IPS-18c (cell line): ENCODE data around the gene TRIM25.

Experiments used
- H3K4me3 ChIP-seq: 2 replicates; pipeline ENCODE4 v1.7.0; 2013; ENCODE audit warnings: low read depth, mild to moderate bottlenecking, low read length, moderate library complexity; ENCODE audit not compliant: insufficient read depth
- H3K9me3 ChIP-seq: one replicate; pipeline ENCODE4 v1.6.1; 2013; ENCODE audit warnings: mild to moderate bottlenecking, low read length, moderate library complexity; ENCODE audit not compliant: control insufficient read depth, insufficient read depth

The TRIM25 gene

GRCh38 chr17:56909742-56910508, 3.9 kb downstream of the TRIM25 start:
- Histone ChIP-seq H3K9me3 (no peaks in the 10 kb centered on the region), H3K4me3 (no peak overlapping the region)

- Histone ChIP-seq H3K4me3 (no peak overlapping the region), H3K9me3 (no peaks in the 10 kb centered on the region)
Measured at GRCh38 chr17:56908001-56908542, 5.8 kb downstream of the TRIM25 start.

- Histone ChIP-seq H3K9me3 (peaks cover 2% of the 10 kb centered on the region), H3K4me3 (no peak overlapping the region)
Measured at GRCh38 chr17:56903560-56903959, 10.3 kb downstream of the TRIM25 start.

- no peak overlapping the region for H3K4me3 ChIP-seq
- H3K9me3 ChIP-seq: peaks cover 2% of the 10 kb centered on the region
Measured at GRCh38 chr17:56902348-56902747, 11.5 kb downstream of the TRIM25 start.

GRCh38 chr17:56899403-56899802, 14.4 kb downstream of the TRIM25 start:
- Histone ChIP-seq H3K4me3 (no peak overlapping the region), H3K9me3 (peaks cover 2% of the 10 kb centered on the region)

GRCh38 chr17:56898874-56899273, 15.0 kb downstream of the TRIM25 start:
- H3K9me3 ChIP-seq: peaks cover 2% of the 10 kb centered on the region

GRCh38 chr17:56897646-56898424, 16.0 kb downstream of the TRIM25 start:
- Histone ChIP-seq H3K4me3 (no peak overlapping the region), H3K9me3 (peaks cover 2% of the 10 kb centered on the region)

More at GRCh38 chr17:56898874-56899273, 15.0 kb downstream of the TRIM25 start:
- H3K4me3 ChIP-seq: no peak overlapping the region

- Histone ChIP-seq H3K4me3 (no peak overlapping the region), H3K9me3 (peaks cover 2% of the 10 kb centered on the region)
Measured at GRCh38 chr17:56896968-56897359, 16.9 kb downstream of the TRIM25 start.

- no peak overlapping the region for H3K4me3 ChIP-seq
- H3K9me3 ChIP-seq: peaks cover 2% of the 10 kb centered on the region
Measured at GRCh38 chr17:56896217-56896967, 17.5 kb downstream of the TRIM25 start.

- H3K4me3 ChIP-seq: no peak overlapping the region
Measured at GRCh38 chr17:56894859-56895455, 18.9 kb downstream of the TRIM25 start.

GRCh38 chr17:56893503-56893902, 20.3 kb downstream of the TRIM25 start:
- H3K9me3 ChIP-seq: no peaks in the 10 kb centered on the region

More at GRCh38 chr17:56894859-56895455, 18.9 kb downstream of the TRIM25 start:
- H3K9me3 ChIP-seq: no peaks in the 10 kb centered on the region

GRCh38 chr17:56892333-56892732, 21.5 kb downstream of the TRIM25 start:
- no peak overlapping the region for H3K4me3 ChIP-seq
- no peaks in the 10 kb centered on the region for H3K9me3 ChIP-seq

More at GRCh38 chr17:56893503-56893902, 20.3 kb downstream of the TRIM25 start:
- no peak overlapping the region for H3K4me3 ChIP-seq

GRCh38 chr17:56891751-56892150, 22.1 kb downstream of the TRIM25 start:
- Histone ChIP-seq H3K9me3 (no peaks in the 10 kb centered on the region), H3K4me3 (no peak overlapping the region)

GRCh38 chr17:56890906-56891674, 22.8 kb downstream of the TRIM25 start:
- Histone ChIP-seq H3K9me3 (no peaks in the 10 kb centered on the region), H3K4me3 (no peak overlapping the region)

- H3K9me3 ChIP-seq: no peaks in the 10 kb centered on the region
- no peak overlapping the region for H3K4me3 ChIP-seq
Measured at GRCh38 chr17:56890390-56890789, 23.5 kb downstream of the TRIM25 start.
